ENCODE data around the gene ETNPPL.

Gene ETNPPL

GRCh38 chr4:108786351-108786750 lies 23.5 kb upstream of the ETNPPL start:
- no peaks in the 10 kb centered on the region for H3K9me3 ChIP-seq (ENCODE audit: control insufficient read depth, insufficient read depth, low read length)
- no peaks in the 10 kb centered on the region for H3K27me3 ChIP-seq (ENCODE audit: control insufficient read depth, insufficient read depth, low read length)
- H3K4me1 ChIP-seq (ENCODE audit: control insufficient read depth, insufficient read depth, low read length): no peaks in the 10 kb centered on the region
- H3K9ac ChIP-seq (ENCODE audit: low read depth, low read length): no peak overlapping the region
- H3K4me3 ChIP-seq (ENCODE audit: low read depth, low read length): no peak overlapping the region
- no peaks in the 10 kb centered on the region for H3K36me3 ChIP-seq (ENCODE audit: control insufficient read depth, insufficient read depth, low read length)

GRCh38 chr4:108783665-108784463 lies 21.0 kb upstream of the ETNPPL start:
- H3K36me3 ChIP-seq (ENCODE audit: control insufficient read depth, insufficient read depth, low read length): no peaks in the 10 kb centered on the region

GRCh38 chr4:108779958-108780357 lies 17.1 kb upstream of the ETNPPL start:
- Histone ChIP-seq H3K27me3 (ENCODE audit: control insufficient read depth, insufficient read depth, low read length) (no peaks in the 10 kb centered on the region), H3K4me1 (ENCODE audit: control insufficient read depth, insufficient read depth, low read length) (no peaks in the 10 kb centered on the region), H3K36me3 (ENCODE audit: control insufficient read depth, insufficient read depth, low read length) (no peaks in the 10 kb centered on the region), H3K9me3 (ENCODE audit: control insufficient read depth, insufficient read depth, low read length) (no peaks in the 10 kb centered on the region), H3K4me3 (ENCODE audit: low read depth, low read length) (no peak overlapping the region), H3K9ac (ENCODE audit: low read depth, low read length) (no peak overlapping the region)

More at GRCh38 chr4:108783665-108784463, 21.0 kb upstream of the ETNPPL start:
- H3K27me3 ChIP-seq (ENCODE audit: control insufficient read depth, insufficient read depth, low read length): no peaks in the 10 kb centered on the region
- no peak overlapping the region for H3K4me3 ChIP-seq (ENCODE audit: low read depth, low read length)
- H3K4me1 ChIP-seq (ENCODE audit: control insufficient read depth, insufficient read depth, low read length): no peaks in the 10 kb centered on the region
- no peaks in the 10 kb centered on the region for H3K9me3 ChIP-seq (ENCODE audit: control insufficient read depth, insufficient read depth, low read length)
- no peak overlapping the region for H3K9ac ChIP-seq (ENCODE audit: low read depth, low read length)

GRCh38 chr4:108777388-108777787 lies 14.5 kb upstream of the ETNPPL start:
- Histone ChIP-seq H3K36me3 (ENCODE audit: control insufficient read depth, insufficient read depth, low read length) (no peaks in the 10 kb centered on the region), H3K27me3 (ENCODE audit: control insufficient read depth, insufficient read depth, low read length) (no peaks in the 10 kb centered on the region), H3K9ac (ENCODE audit: low read depth, low read length) (no peak overlapping the region), H3K4me1 (ENCODE audit: control insufficient read depth, insufficient read depth, low read length) (no peaks in the 10 kb centered on the region), H3K9me3 (ENCODE audit: control insufficient read depth, insufficient read depth, low read length) (no peaks in the 10 kb centered on the region), H3K4me3 (ENCODE audit: low read depth, low read length) (no peak overlapping the region)

GRCh38 chr4:108775921-108776320 lies 13.1 kb upstream of the ETNPPL start:
- no peaks in the 10 kb centered on the region for H3K9me3 ChIP-seq (ENCODE audit: control insufficient read depth, insufficient read depth, low read length)

DNA sequence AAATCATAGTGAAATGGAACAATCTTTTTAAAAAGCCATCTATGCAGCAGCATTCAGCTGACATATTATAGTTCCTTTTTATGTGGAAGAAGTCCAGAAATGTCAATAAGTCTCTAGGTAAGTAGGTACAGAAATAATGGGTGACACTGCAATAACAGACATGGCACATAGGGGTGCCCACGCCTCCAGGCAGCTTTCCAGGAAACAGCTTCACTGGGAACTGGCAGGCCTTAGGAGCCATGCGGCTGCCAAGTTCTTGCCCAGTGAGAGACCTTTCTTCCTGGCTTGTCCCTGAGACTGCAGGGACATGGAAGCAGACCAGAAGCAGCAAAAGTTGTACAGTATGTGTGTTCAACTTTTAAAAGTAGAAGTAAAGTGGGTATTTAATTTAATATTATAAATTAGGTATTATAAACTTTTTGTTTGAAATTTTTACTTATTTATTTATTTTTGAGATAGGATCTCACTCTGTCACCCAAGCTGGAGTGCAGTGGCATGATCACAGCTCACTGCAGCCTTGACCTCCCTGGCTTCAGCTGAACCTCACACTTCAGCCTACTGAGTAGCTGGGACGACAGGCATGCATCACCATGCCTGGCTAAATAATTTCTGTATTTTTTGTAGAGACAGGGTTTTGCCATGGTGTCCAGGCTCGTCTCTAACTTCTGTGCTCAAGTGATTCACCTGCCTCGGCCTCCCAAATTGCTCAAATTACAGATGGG lies 12.1 kb upstream of the ETNPPL start:
- Histone ChIP-seq H3K36me3 (ENCODE audit: control insufficient read depth, insufficient read depth, low read length) (no peaks in the 10 kb centered on the region), H3K9ac (ENCODE audit: low read depth, low read length) (no peak overlapping the region), H3K9me3 (ENCODE audit: control insufficient read depth, insufficient read depth, low read length) (no peaks in the 10 kb centered on the region), H3K4me3 (ENCODE audit: low read depth, low read length) (no peak overlapping the region), H3K27me3 (ENCODE audit: control insufficient read depth, insufficient read depth, low read length) (no peaks in the 10 kb centered on the region), H3K4me1 (ENCODE audit: control insufficient read depth, insufficient read depth, low read length) (no peaks in the 10 kb centered on the region)

More at GRCh38 chr4:108775921-108776320, 13.1 kb upstream of the ETNPPL start:
- no peaks in the 10 kb centered on the region for H3K36me3 ChIP-seq (ENCODE audit: control insufficient read depth, insufficient read depth, low read length)
- no peak overlapping the region for H3K9ac ChIP-seq (ENCODE audit: low read depth, low read length)
- no peaks in the 10 kb centered on the region for H3K4me1 ChIP-seq (ENCODE audit: control insufficient read depth, insufficient read depth, low read length)
- H3K27me3 ChIP-seq (ENCODE audit: control insufficient read depth, insufficient read depth, low read length): no peaks in the 10 kb centered on the region
- H3K4me3 ChIP-seq (ENCODE audit: low read depth, low read length): no peak overlapping the region

DNA sequence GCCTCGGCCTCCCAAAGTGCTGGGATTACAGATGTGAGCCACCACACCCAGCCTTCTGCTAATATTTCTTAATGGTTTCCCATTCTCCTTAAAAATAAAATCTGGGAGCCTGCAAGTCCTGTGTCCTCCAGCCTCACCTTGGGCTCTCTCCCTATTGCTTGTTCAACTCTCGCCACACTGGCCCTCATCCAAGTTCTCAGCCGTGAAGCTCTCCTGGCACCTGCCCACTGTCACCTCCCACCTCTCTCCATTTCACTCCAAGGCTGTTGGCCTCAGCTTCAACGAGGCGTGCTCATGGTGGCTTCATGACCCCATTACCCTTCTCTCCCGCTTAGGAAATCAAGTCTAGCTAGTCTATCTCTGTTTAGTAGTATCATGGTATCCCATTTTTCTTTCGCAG lies 9.5 kb upstream of the ETNPPL start:
- H3K27me3 ChIP-seq (ENCODE audit: control insufficient read depth, insufficient read depth, low read length): no peaks in the 10 kb centered on the region
- H3K36me3 ChIP-seq (ENCODE audit: control insufficient read depth, insufficient read depth, low read length): no peaks in the 10 kb centered on the region
- H3K4me3 ChIP-seq (ENCODE audit: low read depth, low read length): no peak overlapping the region
- H3K9ac ChIP-seq (ENCODE audit: low read depth, low read length): no peak overlapping the region
- H3K9me3 ChIP-seq (ENCODE audit: control insufficient read depth, insufficient read depth, low read length): no peaks in the 10 kb centered on the region
- no peaks in the 10 kb centered on the region for H3K4me1 ChIP-seq (ENCODE audit: control insufficient read depth, insufficient read depth, low read length)

DNA sequence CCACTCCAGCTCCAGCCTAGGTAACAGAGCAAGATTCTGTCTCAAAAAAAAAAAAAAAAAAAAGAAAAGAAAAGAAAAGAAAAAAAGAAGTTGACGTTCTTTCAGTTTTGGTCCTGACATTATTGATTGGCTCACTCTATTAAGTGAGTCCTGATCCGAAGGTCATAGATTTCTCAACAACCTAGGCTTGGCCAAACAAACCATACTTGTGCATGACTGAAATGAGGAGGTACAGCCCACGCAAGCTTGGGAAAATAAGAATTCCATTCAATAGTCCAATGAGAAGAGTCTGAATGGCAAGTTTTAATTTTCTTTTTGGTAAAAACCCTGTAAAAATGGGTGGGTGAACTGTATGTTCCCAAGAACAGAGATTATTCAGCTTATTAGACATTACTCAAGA lies 3.2 kb upstream of the ETNPPL start:
- no peaks in the 10 kb centered on the region for H3K36me3 ChIP-seq (ENCODE audit: control insufficient read depth, insufficient read depth, low read length)
- peaks cover 3% of the 10 kb centered on the region for H3K4me1 ChIP-seq (ENCODE audit: control insufficient read depth, insufficient read depth, low read length)
- no peak overlapping the region for H3K9ac ChIP-seq (ENCODE audit: low read depth, low read length)
- H3K9me3 ChIP-seq (ENCODE audit: control insufficient read depth, insufficient read depth, low read length): no peaks in the 10 kb centered on the region
- no peak overlapping the region for H3K4me3 ChIP-seq (ENCODE audit: low read depth, low read length)
- peaks cover 23% of the 10 kb centered on the region for H3K27me3 ChIP-seq (ENCODE audit: control insufficient read depth, insufficient read depth, low read length)

DNA sequence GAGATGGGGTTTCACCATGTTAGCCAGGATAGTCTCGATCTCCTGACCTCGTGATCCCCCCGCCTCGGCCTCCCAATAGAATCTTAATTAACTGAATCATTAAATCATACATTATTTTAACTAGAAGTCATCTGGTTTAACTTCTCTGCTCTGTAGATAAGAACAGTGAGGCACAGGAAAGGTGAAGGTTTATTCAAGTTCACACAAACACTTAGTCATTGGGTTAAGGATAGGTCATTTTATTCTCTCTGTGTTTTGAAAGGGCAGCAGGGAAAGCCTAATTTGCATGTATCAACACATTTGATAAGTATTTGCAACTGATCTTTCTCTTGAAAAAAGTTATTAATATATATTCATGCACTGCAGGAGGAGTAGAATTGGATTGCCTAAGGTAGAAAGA lies 1.1 kb upstream of the ETNPPL start:
- Histone ChIP-seq H3K36me3 (ENCODE audit: control insufficient read depth, insufficient read depth, low read length) (no peaks in the 10 kb centered on the region), H3K27me3 (ENCODE audit: control insufficient read depth, insufficient read depth, low read length) (peaks cover 34% of the 10 kb centered on the region)

DNA sequence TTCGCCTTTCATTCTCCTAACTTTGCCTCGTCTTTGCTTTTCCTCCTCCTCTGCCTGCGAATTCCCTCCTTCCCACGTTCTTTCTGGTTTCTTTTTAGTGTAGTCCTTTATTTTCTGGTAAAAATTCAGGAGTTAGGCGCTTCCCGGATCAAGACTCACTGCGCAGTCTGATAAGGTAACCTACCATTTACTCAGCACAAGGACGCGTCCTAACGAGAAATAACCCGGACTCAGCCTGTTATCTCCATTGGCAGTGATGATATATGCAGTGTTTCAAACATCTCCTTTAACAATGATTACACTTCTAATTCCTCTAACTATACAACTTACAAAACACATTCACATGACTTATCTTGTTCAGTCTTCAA lies 357 bp upstream of the ETNPPL start:
- Histone ChIP-seq H3K9me3 (ENCODE audit: control insufficient read depth, insufficient read depth, low read length) (no peaks in the 10 kb centered on the region), H3K27me3 (ENCODE audit: control insufficient read depth, insufficient read depth, low read length) (peaks cover 34% of the 10 kb centered on the region), H3K9ac (ENCODE audit: low read depth, low read length) (no peak overlapping the region), H3K36me3 (ENCODE audit: control insufficient read depth, insufficient read depth, low read length) (no peaks in the 10 kb centered on the region), H3K4me3 (ENCODE audit: low read depth, low read length) (peak overlapping the region; percentile 88), H3K4me1 (ENCODE audit: control insufficient read depth, insufficient read depth, low read length) (peaks cover 3% of the 10 kb centered on the region)

More for the DNA sequence above, 1.1 kb upstream of the ETNPPL start:
- H3K4me3 ChIP-seq (ENCODE audit: low read depth, low read length): no peak overlapping the region
- peaks cover 3% of the 10 kb centered on the region for H3K4me1 ChIP-seq (ENCODE audit: control insufficient read depth, insufficient read depth, low read length)
- H3K9me3 ChIP-seq (ENCODE audit: control insufficient read depth, insufficient read depth, low read length): no peaks in the 10 kb centered on the region
- no peak overlapping the region for H3K9ac ChIP-seq (ENCODE audit: low read depth, low read length)

GRCh38 chr4:108758498-108758897 lies 4.4 kb downstream of the ETNPPL start:
- no peaks in the 10 kb centered on the region for H3K9me3 ChIP-seq (ENCODE audit: control insufficient read depth, insufficient read depth, low read length)
- no peak overlapping the region for H3K9ac ChIP-seq (ENCODE audit: low read depth, low read length)
- peaks cover 29% of the 10 kb centered on the region for H3K27me3 ChIP-seq (ENCODE audit: control insufficient read depth, insufficient read depth, low read length)

DNA sequence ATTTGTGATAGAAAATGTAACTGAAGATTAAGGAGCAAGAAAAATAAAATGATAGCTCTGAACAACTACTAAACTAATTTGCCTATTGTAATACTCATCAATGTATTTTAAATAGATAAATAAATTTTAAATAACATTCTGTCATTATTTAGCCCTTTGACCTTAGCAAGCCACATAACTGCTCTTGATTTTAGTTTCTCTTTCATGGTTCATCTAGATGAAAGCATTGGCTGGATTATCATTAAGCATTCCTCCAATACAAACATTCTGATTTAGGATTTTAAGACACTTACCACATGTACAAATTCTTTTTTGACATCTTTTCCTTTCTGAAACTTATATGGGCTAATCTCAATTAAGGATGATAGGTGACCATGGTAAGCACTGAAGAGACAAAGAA lies 8.5 kb downstream of the ETNPPL start:
- H3K9me3 ChIP-seq (ENCODE audit: control insufficient read depth, insufficient read depth, low read length): no peaks in the 10 kb centered on the region
- no peaks in the 10 kb centered on the region for H3K27me3 ChIP-seq (ENCODE audit: control insufficient read depth, insufficient read depth, low read length)
- H3K9ac ChIP-seq (ENCODE audit: low read depth, low read length): no peak overlapping the region
- no peaks in the 10 kb centered on the region for H3K36me3 ChIP-seq (ENCODE audit: control insufficient read depth, insufficient read depth, low read length)
- no peak overlapping the region for H3K4me3 ChIP-seq (ENCODE audit: low read depth, low read length)
- no peaks in the 10 kb centered on the region for H3K4me1 ChIP-seq (ENCODE audit: control insufficient read depth, insufficient read depth, low read length)

More at GRCh38 chr4:108758498-108758897, 4.4 kb downstream of the ETNPPL start:
- H3K36me3 ChIP-seq (ENCODE audit: control insufficient read depth, insufficient read depth, low read length): no peaks in the 10 kb centered on the region
- no peak overlapping the region for H3K4me3 ChIP-seq (ENCODE audit: low read depth, low read length)
- peaks cover 3% of the 10 kb centered on the region for H3K4me1 ChIP-seq (ENCODE audit: control insufficient read depth, insufficient read depth, low read length)

Measured in iPS-15b (cell line).